ENCODE data around the gene SDF4.

SDF4 gene

GRCh38 chr1:1227386-1227785 is 4.4 kb downstream of the SDF4 start:
- Histone ChIP-seq H3K4me2 (ENCODE audit: low read length) (no peak overlapping the region), H3K27ac (ENCODE audit: low read depth, low read length) (no peak overlapping the region), H3K4me1 (ENCODE audit: control insufficient read depth, low read length) (peaks cover 11% of the 10 kb centered on the region), H3F3A (ENCODE audit: control insufficient read depth, insufficient read depth) (no peaks in the 10 kb centered on the region), H3K27me3 (ENCODE audit: control insufficient read depth, low read length) (no peaks in the 10 kb centered on the region), H3K36me3 (ENCODE audit: control insufficient read depth, low read length) (peaks cover 77% of the 10 kb centered on the region), H3K79me2 (ENCODE audit: control insufficient read depth, low read length) (peaks cover 75% of the 10 kb centered on the region), H3K9me2 (replicated peaks; ENCODE audit: control insufficient read depth, low read length) (no peaks in the 10 kb centered on the region), H4K20me1 (ENCODE audit: control insufficient read depth, insufficient read depth, low read depth, low read length) (no peaks in the 10 kb centered on the region; the same call in 1 of the 2 replicates), H3K4me3 (ENCODE audit: low read length) (no peak overlapping the region), H3K9me3 (ENCODE audit: control insufficient read depth, insufficient read depth, low read length) (no peaks in the 10 kb centered on the region)
- TF ChIP-seq CTCF (IDR thresholded peaks at IDR 0.05; ENCODE audit: low read depth, low read length, poor library complexity, severe bottlenecking) (no peak), EZH2phosphoT487 (IDR thresholded peaks at IDR 0.05; ENCODE audit: borderline replicate concordance, low read length) (no peak)

- no peaks in the 10 kb centered on the region for H3F3A ChIP-seq (ENCODE audit: control insufficient read depth, insufficient read depth)
- no peak for TF ChIP-seq EZH2phosphoT487 (IDR thresholded peaks at IDR 0.05; ENCODE audit: borderline replicate concordance, low read length)
- no peak for TF ChIP-seq CTCF (IDR thresholded peaks at IDR 0.05; ENCODE audit: low read depth, low read length, poor library complexity, severe bottlenecking)
- no peaks in the 10 kb centered on the region for H3K9me2 ChIP-seq (replicated peaks; ENCODE audit: control insufficient read depth, low read length)
- no peak overlapping the region for H3K27ac ChIP-seq (ENCODE audit: low read depth, low read length)
- H3K36me3 ChIP-seq (ENCODE audit: control insufficient read depth, low read length): peaks cover 81% of the 10 kb centered on the region
- peaks cover 75% of the 10 kb centered on the region for H3K79me2 ChIP-seq (ENCODE audit: control insufficient read depth, low read length)
- peaks cover 11% of the 10 kb centered on the region for H3K4me1 ChIP-seq (ENCODE audit: control insufficient read depth, low read length)
- H3K27me3 ChIP-seq (ENCODE audit: control insufficient read depth, low read length): no peaks in the 10 kb centered on the region
- H3K9me3 ChIP-seq (ENCODE audit: control insufficient read depth, insufficient read depth, low read length): no peaks in the 10 kb centered on the region
- H3K4me3 ChIP-seq (ENCODE audit: low read length): no peak overlapping the region
- H3K4me2 ChIP-seq (ENCODE audit: low read length): no peak overlapping the region
- H4K20me1 ChIP-seq (ENCODE audit: control insufficient read depth, insufficient read depth, low read depth, low read length): no peaks in the 10 kb centered on the region; the same call in 1 of the 2 replicates
Observed at GRCh38 chr1:1226566-1227362, 5.0 kb downstream of the SDF4 start.

GRCh38 chr1:1225913-1226312 is 5.9 kb downstream of the SDF4 start:
- H4K20me1 ChIP-seq (ENCODE audit: control insufficient read depth, insufficient read depth, low read depth, low read length): no peaks in the 10 kb centered on the region; the same call in 1 of the 2 replicates
- H3K36me3 ChIP-seq (ENCODE audit: control insufficient read depth, low read length): peaks cover 79% of the 10 kb centered on the region
- H3K4me1 ChIP-seq (ENCODE audit: control insufficient read depth, low read length): peaks cover 11% of the 10 kb centered on the region
- no peak for TF ChIP-seq EZH2phosphoT487 (IDR thresholded peaks at IDR 0.05; ENCODE audit: borderline replicate concordance, low read length)
- TF ChIP-seq CTCF (IDR thresholded peaks at IDR 0.05; ENCODE audit: low read depth, low read length, poor library complexity, severe bottlenecking): no peak
- peaks cover 66% of the 10 kb centered on the region for H3K79me2 ChIP-seq (ENCODE audit: control insufficient read depth, low read length)
- H3K27ac ChIP-seq (ENCODE audit: low read depth, low read length): no peak overlapping the region
- H3K4me3 ChIP-seq (ENCODE audit: low read length): no peak overlapping the region
- no peaks in the 10 kb centered on the region for H3K27me3 ChIP-seq (ENCODE audit: control insufficient read depth, low read length)
- H3F3A ChIP-seq (ENCODE audit: control insufficient read depth, insufficient read depth): no peaks in the 10 kb centered on the region
- H3K9me2 ChIP-seq (replicated peaks; ENCODE audit: control insufficient read depth, low read length): no peaks in the 10 kb centered on the region
- no peaks in the 10 kb centered on the region for H3K9me3 ChIP-seq (ENCODE audit: control insufficient read depth, insufficient read depth, low read length)
- no peak overlapping the region for H3K4me2 ChIP-seq (ENCODE audit: low read length)
